GM21360 (cell line): Measurements from ENCODE around the gene CDY1.
"Not testable (repeated sequence)": the region's sequence is repeated elsewhere in the genome, so short reads cannot be mapped to it uniquely, and the experiment has no call there.

ENCODE experiments used
- ATAC-seq: cut with Tn5 transposase; IDR thresholded peaks from one replicate; pipeline ENCODE4 v1.9.1; 2021; ENCODE audit warnings: mild to moderate bottlenecking, moderate library complexity; ENCODE audit not compliant: unreplicated experiment

The CDY1 gene, protein sequence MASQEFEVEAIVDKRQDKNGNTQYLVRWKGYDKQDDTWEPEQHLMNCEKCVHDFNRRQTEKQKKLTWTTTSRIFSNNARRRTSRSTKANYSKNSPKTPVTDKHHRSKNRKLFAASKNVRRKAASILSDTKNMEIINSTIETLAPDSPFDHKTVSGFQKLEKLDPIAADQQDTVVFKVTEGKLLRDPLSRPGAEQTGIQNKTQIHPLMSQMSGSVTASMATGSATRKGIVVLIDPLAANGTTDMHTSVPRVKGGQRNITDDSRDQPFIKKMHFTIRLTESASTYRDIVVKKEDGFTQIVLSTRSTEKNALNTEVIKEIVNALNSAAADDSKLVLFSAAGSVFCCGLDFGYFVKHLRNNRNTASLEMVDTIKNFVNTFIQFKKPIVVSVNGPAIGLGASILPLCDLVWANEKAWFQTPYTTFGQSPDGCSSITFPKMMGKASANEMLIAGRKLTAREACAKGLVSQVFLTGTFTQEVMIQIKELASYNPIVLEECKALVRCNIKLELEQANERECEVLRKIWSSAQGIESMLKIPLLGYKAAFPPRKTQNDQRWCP

DNA sequence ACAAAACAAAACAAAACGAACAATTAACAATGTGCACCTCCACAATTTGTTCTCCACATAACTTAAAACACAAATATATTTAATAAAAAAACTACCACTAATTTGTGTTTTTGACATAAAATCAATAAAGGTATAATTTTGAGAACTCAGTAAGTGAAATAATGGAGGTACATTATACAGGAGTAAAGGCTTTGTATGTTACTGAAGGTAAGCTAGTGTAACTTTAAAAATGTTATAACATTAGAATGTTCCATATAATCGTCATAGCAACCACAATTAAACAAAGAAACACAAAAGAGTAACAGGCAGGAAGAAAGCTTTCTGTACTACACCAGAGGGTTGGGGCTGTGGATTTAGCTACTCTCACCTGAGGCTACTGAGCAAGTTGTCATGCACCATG is at the start of gene CDY1:
CDY1 (plus strand) TSS at position 301 of the 400 bp plus-strand sequence. CDS start 326 bp downstream, outside the sequence.
- ATAC-seq = not testable (repeated sequence)

- ATAC-seq = not testable (repeated sequence)
Measured at GRCh38 chrY:25593336-25593735, 28.6 kb upstream of the CDY1 start.

DNA sequence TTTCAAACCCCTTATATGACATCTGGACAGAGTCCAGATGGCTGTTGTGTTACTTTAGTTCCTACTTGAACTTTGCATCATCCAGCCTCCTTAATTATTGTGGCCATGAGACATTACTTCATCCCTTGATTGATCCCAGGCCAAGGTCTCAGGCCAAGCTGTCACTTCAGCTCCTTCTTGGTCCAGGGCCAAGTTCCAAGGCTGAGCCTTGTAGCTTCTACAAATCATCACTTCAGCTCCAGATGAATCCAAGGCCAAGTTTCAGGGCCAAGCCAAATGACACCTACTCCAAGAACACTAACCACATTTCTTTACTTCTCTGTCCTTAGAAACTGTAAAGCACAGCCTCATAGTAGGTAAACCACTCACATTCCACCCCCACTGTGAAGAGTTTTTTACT is 1.7 kb upstream of the CDY1 start:
- not testable (repeated sequence) for ATAC-seq

DNA sequence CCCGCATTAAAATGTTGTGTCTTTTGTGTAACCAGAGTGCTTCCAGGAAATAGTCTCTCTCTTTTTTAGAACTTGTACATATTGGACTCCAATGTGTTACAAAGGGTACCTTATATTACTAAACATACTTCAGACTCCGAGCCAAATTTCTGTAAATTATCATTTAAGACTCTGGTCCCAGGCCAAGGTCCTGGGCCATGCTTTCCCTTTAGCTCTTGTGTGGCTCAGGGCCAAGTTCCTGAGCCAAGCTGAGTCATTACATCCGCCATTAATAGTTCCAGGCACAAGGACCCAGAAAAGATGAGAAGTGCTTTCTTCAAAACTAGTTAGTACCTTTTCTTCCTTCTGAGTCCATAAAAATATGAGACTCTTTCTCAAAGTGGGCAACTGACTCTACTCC is 4.6 kb downstream of the CDY1 start:
- not testable (repeated sequence) for ATAC-seq

DNA sequence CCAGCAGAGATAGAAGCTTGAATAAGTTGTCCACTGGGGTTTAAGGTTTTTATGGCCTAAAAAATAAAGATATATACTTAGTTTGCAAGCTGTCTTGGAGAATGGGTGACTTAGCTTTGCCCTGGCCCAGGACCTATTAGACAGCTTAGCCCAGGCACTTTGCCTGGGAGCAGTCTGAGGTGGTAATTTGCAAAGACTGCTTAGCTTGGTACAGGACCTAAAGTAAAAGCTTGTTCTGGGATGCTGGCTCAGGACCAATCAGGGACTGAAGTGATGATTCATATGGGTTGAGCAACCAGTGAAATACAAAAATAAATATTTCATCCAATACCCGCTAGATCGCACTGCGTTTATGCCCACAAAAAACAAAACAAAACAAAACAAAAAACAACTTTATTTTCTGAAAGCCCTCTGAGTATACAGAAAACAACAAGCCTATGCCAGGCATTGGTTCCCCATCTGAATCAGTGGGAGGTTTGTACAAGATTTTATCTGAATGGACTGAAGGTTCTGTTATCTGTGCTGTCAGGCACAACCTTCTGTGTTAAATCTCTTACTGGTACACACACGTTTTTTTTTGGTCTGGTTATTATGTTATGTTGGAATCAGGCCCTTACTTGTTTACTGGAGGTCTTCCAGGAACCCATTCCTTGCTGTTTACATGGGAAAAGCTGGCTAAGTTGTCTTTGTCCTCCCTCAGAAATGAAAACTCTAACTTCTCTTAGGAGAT is 8.6 kb downstream of the CDY1 start:
- not testable (repeated sequence) for ATAC-seq

DNA sequence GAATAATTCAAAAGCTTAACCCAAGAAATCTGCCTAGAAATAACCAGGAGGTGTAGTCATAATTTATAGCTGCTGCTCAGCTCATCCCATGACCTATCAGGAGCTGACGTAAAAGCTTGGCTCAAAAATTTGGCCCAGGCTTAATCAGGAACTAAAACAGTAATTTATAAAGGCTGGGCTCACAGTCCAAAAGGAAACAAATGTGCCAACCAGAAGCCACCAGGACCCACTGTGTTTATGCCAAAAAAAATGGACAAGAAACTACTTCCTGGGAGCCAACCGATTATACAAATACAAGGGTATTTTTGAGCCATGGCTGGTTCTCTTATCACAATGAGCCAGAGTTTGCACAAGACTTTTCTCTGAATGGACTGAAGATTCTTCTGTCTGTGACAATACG is 17.9 kb downstream of the CDY1 start:
- not testable (repeated sequence) for ATAC-seq

DNA sequence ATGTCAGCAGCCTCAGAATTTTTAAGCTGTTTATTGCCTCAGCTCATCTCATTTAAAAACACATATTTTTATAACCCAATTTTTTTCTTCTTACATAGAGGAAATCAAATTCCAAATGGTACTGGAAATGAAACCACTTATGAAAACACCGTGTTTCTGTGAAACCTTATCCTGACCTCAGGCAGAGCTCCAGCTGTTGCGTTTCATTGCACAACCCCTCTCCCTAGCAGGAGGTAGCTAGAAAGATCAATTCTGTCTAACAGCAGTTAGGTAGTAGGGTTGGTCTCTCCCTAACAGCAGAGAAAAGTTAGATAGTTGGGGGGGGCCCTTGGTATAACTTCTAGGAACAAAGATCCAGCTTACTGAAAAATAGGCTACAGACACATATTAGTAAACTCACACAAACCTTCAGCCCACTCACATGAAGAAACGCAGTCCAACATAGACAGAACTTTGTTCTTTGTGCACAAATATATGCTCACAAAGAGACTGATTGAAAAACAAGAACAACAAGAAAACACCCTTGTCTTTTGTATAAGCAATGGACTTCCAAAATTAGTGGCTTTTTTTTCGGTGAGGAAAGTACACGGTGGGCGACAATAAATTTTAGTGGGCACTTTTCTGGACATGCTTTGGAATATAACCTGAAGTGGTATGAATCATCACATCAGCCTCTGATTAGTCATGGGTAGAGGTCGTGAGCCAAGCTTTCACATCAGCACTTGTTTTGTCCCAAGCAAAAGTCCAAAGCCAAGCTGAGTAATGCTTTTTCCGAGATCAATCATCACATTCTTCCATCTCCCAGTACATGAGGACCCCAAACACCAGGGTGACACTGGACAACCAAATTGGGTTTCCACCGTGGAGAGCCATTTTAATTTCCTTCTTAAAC is 21.4 kb downstream of the CDY1 start:
- ATAC-seq = not testable (repeated sequence)
